Measurements from ENCODE around the gene MB.
"Not testable (repeated sequence)": the region's sequence is repeated elsewhere in the genome, so short reads cannot be mapped to it uniquely, and the experiment has no call there.

DNA sequence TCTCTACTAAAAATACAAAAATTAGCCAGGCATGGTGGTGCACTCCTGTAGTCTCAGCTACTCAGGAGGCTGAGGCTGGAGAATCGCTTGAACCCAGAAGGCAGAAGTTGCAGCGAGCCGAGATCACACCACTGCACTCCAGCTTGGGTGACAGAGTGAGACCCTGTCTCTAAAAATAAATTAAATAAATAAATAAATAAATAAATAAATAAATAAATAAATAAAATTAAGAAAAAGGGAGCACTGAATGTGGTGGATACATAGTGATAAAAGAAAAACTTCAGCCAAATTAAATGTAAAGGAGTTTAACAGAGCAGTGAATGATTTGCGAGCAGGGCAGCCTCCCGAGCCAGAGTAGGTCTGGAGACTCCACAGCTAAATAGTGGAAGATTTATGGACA is 6.8 kb upstream of the MB start:
- TF ChIP-seq, protein P1, sequence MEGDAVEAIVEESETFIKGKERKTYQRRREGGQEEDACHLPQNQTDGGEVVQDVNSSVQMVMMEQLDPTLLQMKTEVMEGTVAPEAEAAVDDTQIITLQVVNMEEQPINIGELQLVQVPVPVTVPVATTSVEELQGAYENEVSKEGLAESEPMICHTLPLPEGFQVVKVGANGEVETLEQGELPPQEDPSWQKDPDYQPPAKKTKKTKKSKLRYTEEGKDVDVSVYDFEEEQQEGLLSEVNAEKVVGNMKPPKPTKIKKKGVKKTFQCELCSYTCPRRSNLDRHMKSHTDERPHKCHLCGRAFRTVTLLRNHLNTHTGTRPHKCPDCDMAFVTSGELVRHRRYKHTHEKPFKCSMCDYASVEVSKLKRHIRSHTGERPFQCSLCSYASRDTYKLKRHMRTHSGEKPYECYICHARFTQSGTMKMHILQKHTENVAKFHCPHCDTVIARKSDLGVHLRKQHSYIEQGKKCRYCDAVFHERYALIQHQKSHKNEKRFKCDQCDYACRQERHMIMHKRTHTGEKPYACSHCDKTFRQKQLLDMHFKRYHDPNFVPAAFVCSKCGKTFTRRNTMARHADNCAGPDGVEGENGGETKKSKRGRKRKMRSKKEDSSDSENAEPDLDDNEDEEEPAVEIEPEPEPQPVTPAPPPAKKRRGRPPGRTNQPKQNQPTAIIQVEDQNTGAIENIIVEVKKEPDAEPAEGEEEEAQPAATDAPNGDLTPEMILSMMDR (IDR thresholded peaks at IDR 0.05) = not testable (repeated sequence)
- not testable (repeated sequence) for TF ChIP-seq POLR2A (IDR thresholded peaks at IDR 0.05)

All from Peyer's patch (tissue), 4 donors.